HL-60/S4 (cell line): ENCODE data around the gene ACIN1.

ENCODE experiments used
- in situ Hi-C: fragments of 300-500 bp; cut with MboI; formaldehyde crosslinking; loops from 2 replicates; pipeline ENCODE4 v1.14.3; 2022; ENCODE audit warnings: low sequenced_read_pairs

The ACIN1 gene

DNA sequence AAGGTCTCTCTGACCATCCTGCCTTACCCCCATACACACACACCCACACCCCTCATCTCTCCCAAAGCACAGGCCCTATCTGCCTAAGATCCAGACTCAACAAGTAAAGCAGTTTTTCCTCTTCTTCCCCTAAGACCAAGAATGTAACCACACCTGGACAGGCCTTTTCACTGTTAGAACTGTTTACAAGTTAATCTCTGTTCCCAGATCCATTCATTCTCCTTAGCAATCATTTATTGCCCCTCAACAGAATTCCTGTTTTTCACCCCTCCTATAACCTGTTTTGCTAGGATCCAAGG lies 11.8 kb upstream of the ACIN1 start:
- in situ Hi-C loops, result loop anchor here (5.0 kb wide), 1 partner anchor 39 kb away; no protein-coding TSS in a partner anchor

GRCh38 chr14:23105348-23105824 lies 10.4 kb upstream of the ACIN1 start:
- in situ Hi-C loops, result loop anchor here (5.0 kb wide), 1 partner anchor 38 kb away; no protein-coding TSS in a partner anchor

DNA sequence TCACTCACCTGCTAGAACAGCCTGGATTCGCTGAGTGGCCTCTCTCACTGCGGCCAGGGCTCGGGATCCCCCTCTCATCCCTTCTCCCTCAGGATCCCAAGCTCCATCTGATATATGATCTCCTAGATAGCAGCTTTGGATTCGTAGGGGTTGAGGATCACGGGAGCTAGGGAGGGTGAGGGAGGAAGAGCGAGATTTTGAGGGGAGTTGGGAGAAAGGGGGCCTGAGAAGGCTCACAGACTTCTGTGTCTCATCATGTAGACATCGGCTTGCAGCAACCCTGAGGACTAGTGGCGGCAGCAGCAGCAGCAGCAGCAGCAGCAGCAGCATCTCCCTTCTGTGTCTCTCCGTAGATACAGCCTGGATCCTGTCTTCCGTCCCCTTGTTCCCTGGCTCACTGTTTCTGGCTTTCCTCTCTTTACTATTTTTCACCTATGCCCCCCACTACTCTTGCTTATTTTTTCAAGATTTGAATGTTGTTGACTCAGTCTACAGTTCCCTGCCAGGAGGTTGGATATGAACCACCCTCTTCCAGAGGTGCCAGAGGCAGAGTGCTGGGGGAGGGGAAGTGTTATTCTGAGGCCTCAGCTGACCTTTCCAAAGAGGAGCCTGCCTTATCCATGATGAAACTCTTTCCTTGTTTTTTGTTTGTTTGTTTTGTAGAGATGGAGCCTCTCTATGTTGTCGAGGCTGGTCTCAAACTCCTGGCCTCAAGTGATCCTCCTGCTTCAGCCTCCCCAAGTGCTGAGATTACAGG lies 9.8 kb upstream of the ACIN1 start, which contains the start of gene CIROP:
CIROP (minus strand) TSS at position 399 of the 757 bp plus-strand sequence; CDS start at position 330, 69 bp downstream.
- in situ Hi-C loops, result loop anchor here (5.0 kb wide), 1 partner anchor 37 kb away; no protein-coding TSS in a partner anchor

DNA sequence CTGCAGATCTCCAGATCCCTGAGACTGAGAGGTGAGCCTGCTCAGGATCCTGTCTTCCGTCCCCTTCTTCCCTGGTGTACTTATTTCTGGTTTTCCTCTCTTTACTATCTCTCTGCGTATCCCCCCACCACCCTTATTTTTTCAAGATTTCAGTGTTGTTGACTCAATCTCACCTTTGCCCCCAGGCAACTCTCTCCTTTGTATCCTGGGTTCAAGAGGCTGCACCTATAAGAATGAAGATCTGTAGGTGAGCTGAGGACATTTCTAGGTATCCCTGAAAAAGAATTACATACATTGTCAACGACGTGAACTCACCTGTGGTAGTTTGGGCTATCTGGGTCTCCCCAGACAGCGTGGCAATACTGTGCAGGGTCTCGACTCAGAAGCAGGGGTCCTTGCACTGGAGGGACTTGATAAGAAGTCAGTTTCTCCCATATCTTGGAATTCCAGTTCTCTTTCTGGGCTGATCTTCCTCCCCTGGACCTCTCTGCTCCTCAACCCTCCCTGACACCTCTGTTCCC lies 9.2 kb upstream of the ACIN1 start:
- in situ Hi-C loops, result no loop called here

- in situ Hi-C loops, result no loop called here
These were observed 8.6 kb upstream of the ACIN1 start for GRCh38 chr14:23103581-23103980.

- in situ Hi-C loops, result no loop called here
These were observed 7.9 kb upstream of the ACIN1 start for GRCh38 chr14:23102801-23103200.

- in situ Hi-C loops, result no loop called here
These were observed 7.2 kb upstream of the ACIN1 start for GRCh38 chr14:23101986-23102625.

DNA sequence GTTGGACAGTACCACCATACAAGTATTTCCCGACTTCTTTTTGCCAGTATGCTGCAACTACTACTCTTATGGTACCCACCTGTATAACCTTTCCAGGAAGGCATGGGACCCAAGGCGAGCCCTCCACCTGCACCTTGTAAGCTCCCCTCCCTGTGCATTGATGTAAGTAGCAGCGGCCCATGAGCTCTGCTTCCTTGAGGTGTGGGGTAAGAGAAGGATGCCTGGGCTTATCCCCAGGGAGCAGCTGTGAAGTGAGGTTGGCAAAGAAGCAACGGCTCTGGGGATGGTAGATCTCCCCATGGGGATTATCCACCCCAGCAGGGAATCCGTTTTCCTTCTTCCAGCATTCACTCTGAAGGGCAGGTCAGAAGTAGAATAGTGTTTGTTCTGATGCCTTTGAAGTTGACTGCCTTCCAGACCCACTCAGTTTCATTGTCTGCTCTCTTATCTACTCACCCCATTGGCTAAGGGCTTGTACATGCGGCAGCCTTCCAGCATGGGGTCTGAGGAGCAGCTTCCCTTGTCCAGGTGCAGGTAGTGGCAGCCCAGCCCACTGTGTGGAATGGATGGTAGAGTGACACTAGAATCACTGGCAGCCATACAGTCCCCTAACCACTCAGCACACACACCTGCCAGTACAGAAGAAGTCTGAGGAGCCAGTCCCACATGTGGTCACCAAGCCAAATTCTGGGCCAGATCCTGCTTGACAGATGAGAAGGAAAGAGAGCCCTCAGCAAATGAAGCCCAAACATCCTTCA lies 6.5 kb upstream of the ACIN1 start:
- in situ Hi-C loops, result no loop called here

DNA sequence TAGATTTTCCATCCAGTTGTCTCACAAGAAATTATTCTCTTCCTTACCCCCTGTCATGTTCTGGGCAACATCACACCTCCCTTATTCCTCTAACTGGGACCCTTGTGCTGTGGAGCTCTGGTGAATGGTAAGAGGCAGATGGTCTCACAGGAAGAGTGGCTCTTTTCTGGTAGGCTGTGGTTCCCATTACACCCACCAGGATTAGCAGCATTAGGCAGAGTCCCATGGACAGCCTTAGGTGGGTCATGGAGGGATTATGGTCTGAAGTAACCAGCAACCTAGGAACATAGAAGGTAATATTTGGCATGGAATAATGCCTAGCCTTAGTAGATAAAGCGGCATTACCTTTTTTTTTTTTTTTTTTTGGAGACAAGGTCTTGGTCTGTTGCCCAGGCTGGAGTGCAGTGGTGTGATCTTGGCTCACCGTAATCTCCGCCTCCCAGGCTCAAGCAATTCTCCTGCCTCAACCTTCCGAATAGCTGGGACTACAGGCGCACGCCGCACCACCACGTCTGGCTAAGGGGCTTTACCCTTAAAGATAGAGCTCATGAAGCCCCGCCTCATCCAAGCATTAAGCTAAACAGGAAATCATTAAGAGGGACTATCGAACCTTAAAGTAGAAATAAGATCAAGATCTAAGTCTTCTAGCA lies 4.4 kb upstream of the ACIN1 start:
- in situ Hi-C loops, result no loop called here

- in situ Hi-C loops, result no loop called here
These were observed 2.9 kb upstream of the ACIN1 start for GRCh38 chr14:23097786-23098185.

DNA sequence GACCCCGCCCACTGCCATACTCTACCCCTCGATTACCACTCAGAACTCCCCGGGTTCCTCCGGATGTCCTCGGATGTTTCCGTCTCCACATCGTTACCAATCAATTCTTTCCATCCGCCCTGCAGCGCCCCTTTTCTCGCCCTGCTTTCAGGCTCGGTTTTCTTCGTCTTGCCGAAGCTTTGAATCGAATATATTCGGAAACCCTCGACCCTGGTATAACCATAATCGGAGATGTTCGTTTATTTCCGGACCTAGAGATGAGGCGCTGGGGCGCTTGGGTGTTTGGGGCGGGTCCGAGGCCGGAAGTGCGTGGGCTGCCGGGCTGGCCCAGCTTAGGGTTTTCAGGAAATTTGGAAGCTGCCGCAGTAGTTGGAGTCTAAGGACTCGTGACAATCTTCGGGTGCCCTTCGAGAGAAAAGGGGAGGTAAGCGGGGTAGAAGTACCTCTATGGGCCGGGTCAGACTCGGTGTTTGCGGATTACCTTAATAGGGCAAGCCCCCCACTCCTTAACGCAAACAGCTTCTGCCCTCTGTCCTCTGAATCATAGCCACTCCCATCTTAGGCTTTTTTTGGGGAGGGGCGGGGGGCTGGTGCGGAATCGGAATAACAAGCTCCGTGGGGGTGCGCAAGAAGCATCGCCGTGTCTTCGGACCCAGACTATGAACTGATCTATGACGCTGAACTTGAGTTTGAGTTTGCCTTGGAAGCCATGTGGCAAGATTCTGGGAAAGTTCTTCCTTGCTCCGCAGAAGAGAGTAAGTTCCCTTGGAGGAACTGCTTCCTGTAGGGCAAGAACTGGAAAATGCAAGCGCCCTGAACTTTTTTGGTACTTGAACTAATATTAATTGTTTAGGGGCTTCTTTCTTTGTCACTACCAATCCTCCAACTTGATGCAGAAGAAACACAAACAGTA lies 516 bp upstream of the ACIN1 start, which contains the start of gene C14orf119:
C14orf119 (plus strand) TSS at position 310 of the 913 bp plus-strand sequence. CDS start 2,154 bp downstream, outside the sequence.
- in situ Hi-C loops, result no loop called here

DNA sequence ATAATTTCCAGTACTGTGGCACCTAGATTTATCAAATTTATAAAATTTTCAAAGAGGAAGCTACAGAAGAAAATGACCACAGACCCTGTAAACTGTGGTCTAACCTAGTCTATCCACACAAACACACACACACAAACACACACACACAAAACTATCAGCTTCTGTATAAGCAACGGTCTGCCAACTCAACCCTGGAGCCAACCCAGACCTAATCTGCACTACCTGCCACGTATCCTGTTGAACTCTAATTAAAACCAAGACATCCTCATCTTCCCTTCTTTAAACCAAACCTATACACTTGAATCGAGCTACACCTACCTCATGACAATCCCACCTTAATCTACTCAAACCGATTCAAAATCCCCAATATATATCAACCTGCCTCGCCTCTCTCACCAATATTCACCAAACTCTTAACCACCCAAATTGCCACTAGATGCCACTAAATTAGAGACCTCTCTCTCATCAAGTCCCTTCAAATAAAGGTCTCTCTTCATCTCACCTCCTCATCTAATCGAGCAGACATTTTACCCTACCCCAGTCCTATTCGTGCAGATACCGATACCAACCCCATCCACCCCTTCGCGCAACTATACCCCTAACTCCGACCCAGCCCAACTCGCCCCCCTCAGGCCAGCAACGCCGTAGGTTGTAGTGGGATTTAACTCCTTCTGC lies 808 bp downstream of the ACIN1 start:
- in situ Hi-C loops, result no loop called here

DNA sequence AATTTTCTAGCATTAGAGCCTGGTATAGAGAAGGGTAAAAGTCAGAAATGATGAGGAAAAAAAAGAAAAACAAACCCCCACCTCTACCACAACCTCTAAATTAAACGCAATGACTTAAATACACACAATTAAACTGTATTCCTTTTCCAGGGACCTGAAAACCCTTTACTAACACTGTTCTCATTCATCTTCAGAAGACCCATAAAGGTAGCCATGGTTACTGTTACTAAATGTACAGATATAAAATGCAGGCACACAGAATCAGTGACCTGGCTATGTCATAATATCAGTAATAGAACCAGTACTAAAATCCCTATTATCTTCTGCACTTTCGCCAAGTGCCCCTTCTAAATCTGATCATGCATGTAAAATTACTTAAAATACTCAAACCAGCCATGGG lies 1.4 kb downstream of the ACIN1 start:
- in situ Hi-C loops, result no loop called here

DNA sequence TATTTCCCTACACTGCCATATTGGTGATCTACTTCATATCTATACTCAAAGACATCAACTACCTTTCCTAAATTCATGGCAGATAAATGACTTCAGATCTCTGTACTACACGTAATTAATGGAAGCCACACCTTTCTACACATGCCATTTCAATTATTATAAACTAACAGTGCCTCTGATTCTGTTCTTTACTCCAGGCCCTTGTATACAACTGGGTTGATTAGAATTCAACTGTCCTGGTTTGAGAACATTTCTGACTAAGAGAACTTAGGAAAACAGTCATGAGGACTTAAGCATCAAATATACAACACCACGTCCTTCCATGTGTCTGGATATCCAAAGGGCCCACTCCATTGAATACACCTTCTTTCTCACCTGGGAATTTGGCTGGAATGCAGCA lies 1.8 kb downstream of the ACIN1 start:
- in situ Hi-C loops, result no loop called here

DNA sequence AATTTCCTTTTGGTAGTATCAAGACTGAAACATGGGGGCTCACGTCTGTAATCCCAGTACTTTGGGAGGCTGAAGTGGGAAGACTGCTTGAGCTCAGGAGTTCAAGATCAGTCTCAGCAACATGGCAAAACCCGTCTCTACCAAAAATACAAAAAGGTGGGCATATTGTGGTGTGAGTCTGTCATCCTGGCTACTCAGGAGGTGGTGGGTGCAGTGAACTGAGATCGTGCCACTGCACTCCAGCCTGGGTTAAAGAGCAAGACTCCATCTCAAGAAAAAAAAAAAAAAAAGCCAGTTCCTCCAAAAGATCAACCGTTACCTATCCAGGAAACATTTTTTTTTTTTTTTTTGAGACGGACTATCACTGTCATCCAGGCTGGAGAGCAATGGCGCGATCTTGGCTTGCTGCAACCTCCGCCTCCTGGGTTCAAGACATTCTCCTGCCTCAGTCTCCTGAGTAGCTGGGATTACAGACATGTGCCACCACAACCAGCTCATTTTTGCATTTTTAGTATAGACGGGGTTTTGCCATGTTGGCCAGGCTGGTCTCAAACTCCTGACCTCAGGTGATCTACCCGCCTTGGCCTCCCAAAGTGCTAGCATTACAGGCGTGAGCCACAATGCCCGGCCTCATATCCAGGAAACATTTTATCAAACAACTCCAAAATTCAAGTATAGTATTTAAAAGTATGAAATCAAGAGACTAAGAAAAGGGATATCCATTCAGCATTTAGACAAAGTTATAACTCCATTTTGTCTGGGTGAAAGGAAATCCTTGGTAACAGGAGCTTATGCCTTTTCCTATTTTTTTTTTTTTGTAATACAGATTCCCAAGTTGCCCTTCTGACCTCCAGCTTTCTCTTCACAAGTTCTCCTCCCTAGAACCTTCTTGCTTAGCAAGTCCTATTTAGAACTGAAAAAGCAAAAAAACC lies 3.4 kb downstream of the ACIN1 start:
- in situ Hi-C loops, result no loop called here

- in situ Hi-C loops, result no loop called here
These were observed 4.7 kb downstream of the ACIN1 start for GRCh38 chr14:23090254-23090636.

DNA sequence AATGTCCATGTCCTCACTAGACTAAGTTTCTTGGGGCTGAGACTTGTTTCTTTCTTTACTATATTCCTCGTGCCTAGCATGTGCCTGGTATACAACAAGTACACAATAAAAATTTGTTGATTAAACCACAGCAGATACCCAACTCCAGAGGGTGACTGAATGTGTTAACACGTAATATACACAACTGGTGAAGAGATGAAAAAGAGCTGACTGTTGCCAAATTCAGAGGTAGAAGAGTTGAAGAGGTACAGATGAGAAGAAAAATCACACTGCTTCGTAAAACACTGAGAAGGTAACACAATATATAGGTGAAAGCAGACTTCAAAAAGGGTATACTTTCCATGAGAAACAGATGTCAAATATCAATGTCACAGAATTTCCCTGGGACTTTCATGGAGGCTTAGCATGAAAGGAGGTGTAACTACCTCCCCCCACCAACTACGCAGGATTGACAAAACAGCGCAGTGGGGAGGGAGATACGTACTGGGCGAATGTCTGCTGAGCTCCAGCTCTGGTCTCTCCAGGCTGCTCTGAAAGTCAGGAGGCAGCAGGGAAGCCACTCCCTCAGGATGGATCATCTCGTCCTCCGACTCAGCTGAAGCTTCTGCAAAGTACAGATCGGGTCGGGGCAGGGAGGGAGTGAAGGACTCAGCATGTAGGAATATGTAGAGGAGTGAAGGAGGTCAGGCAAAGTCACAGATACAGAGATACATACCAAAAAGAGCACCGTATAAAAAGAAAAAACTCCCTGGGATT lies 5.3 kb downstream of the ACIN1 start:
- in situ Hi-C loops, result no loop called here
